Measurements from ENCODE around the gene DHODH.
"Not testable (repeated sequence)": the region's sequence is repeated elsewhere in the genome, so short reads cannot be mapped to it uniquely, and the experiment has no call there.

Gene DHODH

GRCh38 chr16:72055911-72056310 is 47.4 kb downstream of the DHODH start:
- DNase-seq (ENCODE audit: low spot score): no peak
- Histone ChIP-seq H3K4me3 (no peak overlapping the region), H3K27ac (no peak overlapping the region)
- no peak for TF ChIP-seq CTCF (IDR thresholded peaks at IDR 0.05)

GRCh38 chr16:72057313-72057712 is 48.8 kb downstream of the DHODH start:
- not testable (repeated sequence) for H3K27ac ChIP-seq; DNase-seq (ENCODE audit: low spot score); H3K4me3 ChIP-seq

GRCh38 chr16:72059060-72059459 is 50.5 kb downstream of the DHODH start:
- not testable (repeated sequence) for H3K27ac ChIP-seq; DNase-seq (ENCODE audit: low spot score); H3K4me3 ChIP-seq

GRCh38 chr16:72060405-72060804 is 51.9 kb downstream of the DHODH start:
- no peak overlapping the region for H3K4me3 ChIP-seq
- TF ChIP-seq CTCF (IDR thresholded peaks at IDR 0.05): no peak
- H3K27ac ChIP-seq: no peak overlapping the region
- DNase-seq (ENCODE audit: low spot score): no peak

- Histone ChIP-seq H3K27ac (no peak overlapping the region), H3K4me3 (no peak overlapping the region)
- no peak for DNase-seq (ENCODE audit: low spot score)
- no peak for TF ChIP-seq CTCF (IDR thresholded peaks at IDR 0.05)
Measured at GRCh38 chr16:72061564-72061963, 53.0 kb downstream of the DHODH start.

GRCh38 chr16:72064361-72064894 is 55.9 kb downstream of the DHODH start:
- H3K27ac ChIP-seq: no peak overlapping the region
- no peak overlapping the region for H3K4me3 ChIP-seq
- no peak for DNase-seq (ENCODE audit: low spot score)
- TF ChIP-seq CTCF (IDR thresholded peaks at IDR 0.05): no peak

- DNase-seq (ENCODE audit: low spot score): no peak
- TF ChIP-seq CTCF (IDR thresholded peaks at IDR 0.05): peak; percentile 25
Measured at GRCh38 chr16:72066747-72067146, 58.2 kb downstream of the DHODH start.

GRCh38 chr16:72068930-72069329 is 60.4 kb downstream of the DHODH start:
- H3K4me3 ChIP-seq: no peak overlapping the region
- no peak for DNase-seq (ENCODE audit: low spot score)
- no peak overlapping the region for H3K27ac ChIP-seq
- no peak for TF ChIP-seq CTCF (IDR thresholded peaks at IDR 0.05)

More at GRCh38 chr16:72066747-72067146, 58.2 kb downstream of the DHODH start:
- Histone ChIP-seq H3K27ac (no peak overlapping the region), H3K4me3 (no peak overlapping the region)
